ENCODE results near the gene LNPEP.

GRCh38 chr5:96909003-96909402 lies 26.9 kb upstream of the LNPEP start:
- TF ChIP-seq DPF2 (IDR thresholded peaks at IDR 0.05), result no peak
- no peak for TF ChIP-seq RAD51 (IDR thresholded peaks at IDR 0.05)
- no peak for TF ChIP-seq CTCF (IDR thresholded peaks at IDR 0.05 in 2 of 3, conservative IDR thresholded peaks at IDR 0.05 in 1 of 3; ENCODE audit: control insufficient read depth in 2 of 3, extremely low read depth in 1 of 3, insufficient read depth in 1 of 3, low read depth in 3 of 3, low read length in 3 of 3)

All from GM12878 (cell line).